ENCODE data around the gene AKAP9. TPM values are rescaled to one million over a fixed set of nuclear protein-coding genes. Genes with fewer than 3 reads are reported as not detected.
"Not testable (repeated sequence)": the region's sequence is repeated elsewhere in the genome, so short reads cannot be mapped to it uniquely, and the experiment has no call there.

Gene AKAP9
- total RNA-seq, 1 donor from 2014 or later: 85.3 TPM

- H3K36me3 ChIP-seq: no peaks in the 10 kb centered on the region
- no peaks in the 10 kb centered on the region for H3K9me3 ChIP-seq
- peaks cover 18% of the 10 kb centered on the region for H3K4me1 ChIP-seq
- DNase-seq: no peak
- TF ChIP-seq, protein P1, sequence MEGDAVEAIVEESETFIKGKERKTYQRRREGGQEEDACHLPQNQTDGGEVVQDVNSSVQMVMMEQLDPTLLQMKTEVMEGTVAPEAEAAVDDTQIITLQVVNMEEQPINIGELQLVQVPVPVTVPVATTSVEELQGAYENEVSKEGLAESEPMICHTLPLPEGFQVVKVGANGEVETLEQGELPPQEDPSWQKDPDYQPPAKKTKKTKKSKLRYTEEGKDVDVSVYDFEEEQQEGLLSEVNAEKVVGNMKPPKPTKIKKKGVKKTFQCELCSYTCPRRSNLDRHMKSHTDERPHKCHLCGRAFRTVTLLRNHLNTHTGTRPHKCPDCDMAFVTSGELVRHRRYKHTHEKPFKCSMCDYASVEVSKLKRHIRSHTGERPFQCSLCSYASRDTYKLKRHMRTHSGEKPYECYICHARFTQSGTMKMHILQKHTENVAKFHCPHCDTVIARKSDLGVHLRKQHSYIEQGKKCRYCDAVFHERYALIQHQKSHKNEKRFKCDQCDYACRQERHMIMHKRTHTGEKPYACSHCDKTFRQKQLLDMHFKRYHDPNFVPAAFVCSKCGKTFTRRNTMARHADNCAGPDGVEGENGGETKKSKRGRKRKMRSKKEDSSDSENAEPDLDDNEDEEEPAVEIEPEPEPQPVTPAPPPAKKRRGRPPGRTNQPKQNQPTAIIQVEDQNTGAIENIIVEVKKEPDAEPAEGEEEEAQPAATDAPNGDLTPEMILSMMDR (IDR thresholded peaks at IDR 0.05): no peak
- H3K27me3 ChIP-seq: no peaks in the 10 kb centered on the region
- no peak overlapping the region for H3K4me3 ChIP-seq
- intact Hi-C loops (cut with DNase I): no loop called here
- no peak overlapping the region for H3K27ac ChIP-seq
- no peak for ATAC-seq
These were observed 196.9 kb downstream of the AKAP9 start for GRCh38 chr7:92137557-92137956.

GRCh38 chr7:92141161-92141560 is 200.5 kb downstream of the AKAP9 start:
- TF ChIP-seq, protein P1 (IDR thresholded peaks at IDR 0.05): no peak
- H3K27me3 ChIP-seq: no peaks in the 10 kb centered on the region
- H3K9me3 ChIP-seq: no peaks in the 10 kb centered on the region
- H3K4me3 ChIP-seq: no peak overlapping the region
- H3K4me1 ChIP-seq: no peaks in the 10 kb centered on the region
- intact Hi-C loops (cut with DNase I): no loop called here
- DNase-seq: no peak
- ATAC-seq: no peak
- no peak overlapping the region for H3K27ac ChIP-seq
- H3K36me3 ChIP-seq: no peaks in the 10 kb centered on the region

DNA sequence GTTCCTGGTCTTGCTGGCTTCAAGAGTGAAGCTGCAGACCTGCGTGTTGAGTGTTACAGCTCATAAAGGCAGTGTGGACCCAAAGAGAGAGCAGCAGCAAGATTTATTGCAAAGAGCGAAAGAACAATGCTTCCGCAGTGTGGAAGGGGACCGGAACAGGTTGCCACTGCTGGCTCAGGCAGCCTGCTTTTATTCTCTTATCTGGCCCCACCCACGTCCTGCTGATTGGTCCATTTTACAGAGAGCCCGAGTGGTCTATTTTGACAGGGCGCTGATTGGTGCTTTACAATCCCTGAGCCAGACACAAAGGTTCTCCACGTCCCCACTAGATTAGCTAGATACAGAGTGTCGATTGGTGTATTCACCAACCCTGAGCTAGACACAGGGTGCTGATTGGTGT is 202.1 kb downstream of the AKAP9 start:
- H3K36me3 ChIP-seq; H3K4me1 ChIP-seq; H3K27me3 ChIP-seq; H3K9me3 ChIP-seq; ATAC-seq; intact Hi-C loops (cut with DNase I); H3K4me3 ChIP-seq; H3K27ac ChIP-seq; DNase-seq: not testable (repeated sequence)

DNA sequence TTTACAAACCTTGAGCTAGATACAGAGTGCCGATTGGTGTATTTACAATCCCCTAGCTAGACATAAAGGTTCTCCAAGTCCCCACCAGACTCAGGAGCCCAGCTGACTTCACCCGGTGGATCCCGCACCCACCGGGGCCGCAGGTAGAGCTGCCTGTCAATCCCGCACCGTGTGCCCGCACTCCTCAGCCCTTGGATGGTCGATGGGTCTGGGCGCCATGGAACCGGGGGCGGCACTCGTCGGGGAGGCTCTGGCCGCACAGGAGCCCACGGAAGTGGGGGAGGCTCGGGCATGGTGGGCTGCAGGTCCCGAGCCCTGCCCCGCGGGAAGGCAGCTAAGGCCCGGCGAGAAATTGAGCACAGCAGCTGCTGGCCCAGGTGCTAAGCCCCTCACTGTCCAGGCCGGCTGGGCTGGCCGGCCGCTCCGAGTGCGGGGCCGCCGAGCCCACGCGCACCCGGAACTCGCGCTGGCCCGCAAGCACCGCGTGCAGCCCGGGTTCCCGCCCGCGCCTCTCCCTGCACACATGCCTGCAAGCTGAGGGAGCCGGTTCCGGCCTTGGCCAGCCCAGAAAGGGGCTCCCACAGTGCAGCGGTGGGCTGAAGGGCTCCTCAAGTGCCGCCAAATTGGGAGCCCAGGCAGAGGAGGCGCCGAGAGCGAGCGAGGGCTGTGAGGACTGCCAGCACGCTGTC is 202.7 kb downstream of the AKAP9 start:
- ATAC-seq; H3K4me3 ChIP-seq; H3K27me3 ChIP-seq; H3K4me1 ChIP-seq; H3K27ac ChIP-seq; H3K9me3 ChIP-seq; DNase-seq; H3K36me3 ChIP-seq; intact Hi-C loops (cut with DNase I): not testable (repeated sequence)

GRCh38 chr7:92149736-92150239 is 209.1 kb downstream of the AKAP9 start:
- Histone ChIP-seq H3K4me3 (no peak overlapping the region), H3K9me3 (no peaks in the 10 kb centered on the region), H3K36me3 (no peaks in the 10 kb centered on the region), H3K4me1 (no peaks in the 10 kb centered on the region), H3K27ac (no peak overlapping the region), H3K27me3 (no peaks in the 10 kb centered on the region)
- TF ChIP-seq, protein P1 (IDR thresholded peaks at IDR 0.05): no peak
- ATAC-seq (no peak), DNase-seq (no peak)
- intact Hi-C loops (cut with DNase I): no loop called here

GRCh38 chr7:92150450-92151017 is 209.9 kb downstream of the AKAP9 start:
- TF ChIP-seq, protein P1 (IDR thresholded peaks at IDR 0.05): no peak
- no peaks in the 10 kb centered on the region for H3K27me3 ChIP-seq
- H3K27ac ChIP-seq: no peak overlapping the region
- DNase-seq: no peak
- no peaks in the 10 kb centered on the region for H3K4me1 ChIP-seq
- ATAC-seq: no peak
- intact Hi-C loops (cut with DNase I): no loop called here
- no peaks in the 10 kb centered on the region for H3K36me3 ChIP-seq
- no peak overlapping the region for H3K4me3 ChIP-seq
- no peaks in the 10 kb centered on the region for H3K9me3 ChIP-seq

Measured in upper lobe of right lung (tissue), 1 donor.